Testis (tissue), 2 donors: ENCODE results near the gene GOLGA8R.
"Not testable (repeated sequence)": the region's sequence is repeated elsewhere in the genome, so short reads cannot be mapped to it uniquely, and the experiment has no call there.

ENCODE experiments used
- CTCF ChIP-seq, 3 experiments: fragments of 450-650 bp in 2 of 3; fragments of 200-600 bp in 1 of 3; sonication (generic) in 1 of 3; IDR thresholded peaks; one replicate each; pipeline ENCODE4 v1.5.1; 2016 to 2019; ENCODE audit warnings: antibody characterized with exemption in 3 of 3, mild to moderate bottlenecking in 2 of 3, moderate library complexity in 1 of 3
- POLR2A ChIP-seq: fragments of 450-650 bp; IDR thresholded peaks from one replicate; pipeline ENCODE4 v1.6.1; 2017; ENCODE audit warnings: antibody characterized with exemption, mild to moderate bottlenecking, moderate library complexity

- not testable (repeated sequence) for TF ChIP-seq CTCF (IDR thresholded peaks at IDR 0.05); POLR2A
These were observed at the start of gene GOLGA8R for GRCh38 chr15:30414160-30414559.
